Small intestine (tissue), 7 donors: ENCODE data around the gene HIC2. TPM values are rescaled to one million over a fixed set of nuclear protein-coding genes. Genes with fewer than 3 reads are reported as not detected.

ENCODE experiments used
- DNase-seq, 2 donors: peaks; one replicate each; pipeline versions ENCODE4 v3.0.0 to v3.0.0-alpha.2; 2013
- FAIRE-seq: peaks from 2 replicates; lab custom pipeline; 2012; peaks lifted over from hg19 to GRCh38; lab: Jason Lieb, UNC
- H3K27ac ChIP-seq, 3 donors: one replicate each; pipeline ENCODE4 v1.5.1; 2013; ENCODE audit warnings: low read length in 2 of 3, mild to moderate bottlenecking in 2 of 3, control low read depth in 1 of 3, inconsistent platforms in 1 of 3, low read depth in 1 of 3, moderate library complexity in 1 of 3
- H3K27me3 ChIP-seq, 3 donors: one replicate each; pipeline ENCODE4 v1.6.1; 2013; ENCODE audit warnings: low read length in 3 of 3, inconsistent platforms in 1 of 3; ENCODE audit not compliant: control insufficient read depth in 3 of 3, insufficient read depth in 3 of 3
- H3K36me3 ChIP-seq, 3 donors: one replicate each; pipeline ENCODE4 v1.6.1; 2013; ENCODE audit warnings: low read length in 3 of 3, inconsistent platforms in 1 of 3, low read depth in 1 of 3, mild to moderate bottlenecking in 1 of 3, moderate library complexity in 1 of 3; ENCODE audit not compliant: control insufficient read depth in 3 of 3, insufficient read depth in 2 of 3
- H3K4me1 ChIP-seq, 3 donors: one replicate each; pipeline ENCODE4 v1.6.1; 2013; ENCODE audit warnings: low read length in 2 of 3, inconsistent platforms in 1 of 3, low read depth in 1 of 3, mild to moderate bottlenecking in 1 of 3, moderate library complexity in 1 of 3; ENCODE audit not compliant: control insufficient read depth in 3 of 3, insufficient read depth in 2 of 3
- H3K4me3 ChIP-seq, 3 donors: one replicate each; pipeline ENCODE4 v1.5.1; 2013; ENCODE audit warnings: low read length in 3 of 3, control low read depth in 1 of 3, inconsistent platforms in 1 of 3, low read depth in 1 of 3, mild to moderate bottlenecking in 1 of 3, moderate library complexity in 1 of 3
- H3K9me3 ChIP-seq, 2 donors: one replicate each; pipeline ENCODE4 v1.6.1; 2013; ENCODE audit warnings: low read depth in 1 of 2, low read length in 1 of 2; ENCODE audit not compliant: control insufficient read depth in 2 of 2, insufficient read depth in 1 of 2
- WGBS, 3 donors: extraction: QIAGEN DNeasy Blood & Tissue Kit; methylation state at CpG; one replicate each; pipeline ENCODE4 v1.1.7; 2013; 5-methylcytosine and 5-hydroxymethylcytosine counted together
- polyA plus RNA-seq, 4 donors: library from polyadenylated mRNA; stranded (reverse) in 3 of 4; unstranded in 1 of 4; fragments of 200-250 nt in 3 of 4; fragments of 120-200 nt in 1 of 4; gene quantifications; one replicate each; pipeline versions ENCODE4 v1.2.1 to v1.2.3, GENCODE V29; 2013
- donor health status: healthy with polysubstance abuse.
- donor health status: control.
- donor health status: control.
- donor health status: Bipolar disorder and iron deficiency.
- donor health status: healthy.

Gene HIC2
- polyA plus RNA-seq, 4 donors = 0.81 to 28.6 (median 1.5) TPM

GRCh38 chr22:21446128-21446826, 29.1 kb downstream of the HIC2 start:
- FAIRE-seq (no peak), DNase-seq (no peak)
- H3K27ac ChIP-seq = no peak overlapping the region
- WGBS, 3 donors = 95 to 98% (median 96%) methylated on average over 48 to 49 of the region's 49 CpGs
- H3K4me1 ChIP-seq = no peaks in the 10 kb centered on the region
- peaks cover 0 to 78% (median 8%) of the 10 kb centered on the region in 3 donors for H3K36me3 ChIP-seq
- no peaks in the 10 kb centered on the region for H3K9me3 ChIP-seq
- H3K27me3 ChIP-seq = no peaks in the 10 kb centered on the region
- no peak overlapping the region for H3K4me3 ChIP-seq

GRCh38 chr22:21446827-21447690, 29.9 kb downstream of the HIC2 start:
- 92 to 94% (median 94%) methylated on average over 31 to 33 of the region's 33 CpGs for WGBS, 3 donors
- DNase-seq = no peak
- no peak for FAIRE-seq
- no peaks in the 10 kb centered on the region for H3K4me1 ChIP-seq
- H3K27ac ChIP-seq = no peak overlapping the region
- H3K9me3 ChIP-seq = no peaks in the 10 kb centered on the region
- no peaks in the 10 kb centered on the region for H3K27me3 ChIP-seq
- peaks cover 0 to 84% (median 8%) of the 10 kb centered on the region in 3 donors for H3K36me3 ChIP-seq
- no peak overlapping the region for H3K4me3 ChIP-seq

- DNase-seq (no peak), FAIRE-seq (no peak)
- no peak overlapping the region for H3K27ac ChIP-seq
- H3K9me3 ChIP-seq = no peaks in the 10 kb centered on the region
- peaks cover 0 to 83% (median 8%) of the 10 kb centered on the region in 3 donors for H3K36me3 ChIP-seq
- H3K27me3 ChIP-seq = no peaks in the 10 kb centered on the region
- no peak overlapping the region for H3K4me3 ChIP-seq
- no peaks in the 10 kb centered on the region for H3K4me1 ChIP-seq
- 86 to 90% (median 87%) methylated on average over 22 of the region's 22 CpGs for WGBS, 3 donors
Measured at GRCh38 chr22:21447694-21448402, 30.7 kb downstream of the HIC2 start.

- WGBS, 3 donors = 89 to 93% (median 92%) methylated on average over 23 of the region's 23 CpGs
- H3K9me3 ChIP-seq = no peaks in the 10 kb centered on the region
- DNase-seq = no peak
Measured at GRCh38 chr22:21448627-21449416, 31.7 kb downstream of the HIC2 start.

GRCh38 chr22:21449531-21450319, 32.6 kb downstream of the HIC2 start:
- no peak for DNase-seq
- H3K27ac ChIP-seq = no peak overlapping the region
- no peaks in the 10 kb centered on the region for H3K9me3 ChIP-seq
- no peak for FAIRE-seq
- H3K36me3 ChIP-seq = peaks cover 0 to 66% (median 5%) of the 10 kb centered on the region in 3 donors
- H3K27me3 ChIP-seq = no peaks in the 10 kb centered on the region
- no peaks in the 10 kb centered on the region for H3K4me1 ChIP-seq
- 92% methylated on average over 23 of the region's 23 CpGs for WGBS, 3 donors
- no peak overlapping the region for H3K4me3 ChIP-seq

More at GRCh38 chr22:21448627-21449416, 31.7 kb downstream of the HIC2 start:
- Histone ChIP-seq H3K4me1 (no peaks in the 10 kb centered on the region), H3K4me3 (no peak overlapping the region), H3K27me3 (no peaks in the 10 kb centered on the region), H3K27ac (no peak overlapping the region), H3K36me3 (peaks cover 0 to 75% (median 6%) of the 10 kb centered on the region in 3 donors)
- FAIRE-seq = no peak

GRCh38 chr22:21450320-21450831, 33.2 kb downstream of the HIC2 start:
- FAIRE-seq (no peak), DNase-seq (no peak)
- 79 to 85% (median 85%) methylated on average over 16 to 19 of the region's 19 CpGs for WGBS, 3 donors
- no peaks in the 10 kb centered on the region for H3K9me3 ChIP-seq
- no peaks in the 10 kb centered on the region for H3K4me1 ChIP-seq
- no peaks in the 10 kb centered on the region for H3K27me3 ChIP-seq
- H3K36me3 ChIP-seq = peaks cover 0 to 64% (median 3%) of the 10 kb centered on the region in 3 donors
- no peak overlapping the region for H3K4me3 ChIP-seq
- H3K27ac ChIP-seq = no peak overlapping the region

- H3K9me3 ChIP-seq = no peaks in the 10 kb centered on the region
- peaks cover 0 to 64% (median 0%) of the 10 kb centered on the region in 3 donors for H3K36me3 ChIP-seq
- H3K27ac ChIP-seq = no peak overlapping the region
- no peaks in the 10 kb centered on the region for H3K4me1 ChIP-seq
- WGBS, 3 donors = 55 to 72% (median 71%) methylated on average over 9 of the region's 9 CpGs
- DNase-seq (no peak), FAIRE-seq (no peak)
- no peak overlapping the region for H3K4me3 ChIP-seq
- H3K27me3 ChIP-seq = no peaks in the 10 kb centered on the region
Measured at GRCh38 chr22:21450858-21451353, 33.7 kb downstream of the HIC2 start.
